Endothelial cell of umbilical vein (primary cell): ENCODE data around the gene NUP153.

ENCODE experiments used
- CTCF ChIP-seq, 2 donors: IDR thresholded peaks; 1 replicate in 1 of 2; 2 replicates in 1 of 2; pipeline ENCODE4 v1.5.1; 2011; ENCODE audit warnings: low read length in 2 of 2, mild to moderate bottlenecking in 2 of 2, moderate library complexity in 2 of 2, control low read depth in 1 of 2, inconsistent platforms in 1 of 2, low read depth in 1 of 2; ENCODE audit not compliant: insufficient read depth in 1 of 2; ENCODE audit errors: extremely low read depth in 1 of 2
- EZH2 ChIP-seq: IDR thresholded peaks from 2 replicates; pipeline ENCODE4 v1.6.1; 2012; ENCODE audit warnings: borderline replicate concordance, low read depth, mild to moderate bottlenecking, moderate library complexity, low read length, inconsistent platforms; ENCODE audit not compliant: severe bottlenecking
- MYC ChIP-seq: IDR thresholded peaks from one replicate; pipeline ENCODE4 v1.6.1; 2011; ENCODE audit warnings: mild to moderate bottlenecking, low read depth, low read length
- POLR2A ChIP-seq: IDR thresholded peaks from 2 replicates; pipeline ENCODE4 v1.6.1; 2012; ENCODE audit warnings: low read depth, mild to moderate bottlenecking, control low read depth, low read length
- POLR2AphosphoS5 ChIP-seq: IDR thresholded peaks from 2 replicates; pipeline ENCODE4 v1.6.1; 2012; ENCODE audit warnings: low read depth, mild to moderate bottlenecking, control low read depth, low read length, moderate library complexity; ENCODE audit not compliant: insufficient read depth

GRCh38 chr6:17705428-17705777 lies 1.3 kb downstream of the NUP153 start:
- TF ChIP-seq CTCF (IDR thresholded peaks at IDR 0.05; ENCODE audit: extremely low read depth in 1 of 2, insufficient read depth in 1 of 2, low read depth in 1 of 2, low read length in 2 of 2) (no peak), EZH2 (no peak), POLR2A (no peak), POLR2AphosphoS5 (no peak), MYC (no peak)
